Hematopoietic multipotent progenitor cell treated with erythropoietin and hydrocortisone succinate and interleukin-3 and kit ligand, for 15 days (in vitro differentiated cells): ENCODE data around the gene MOXD1.
A peak's percentile ranks its signal among the peaks of the same experiment; 100 is the strongest.
"Not testable (repeated sequence)": the region's sequence is repeated elsewhere in the genome, so short reads cannot be mapped to it uniquely, and the experiment has no call there.

Experiments used
- DNase-seq: peaks from one replicate; pipeline ENCODE4 v3.0.0-alpha.2; 2015; ENCODE audit warnings: low spot score

MOXD1 gene

GRCh38 chr6:132351986-132352385, 49.3 kb downstream of the MOXD1 start:
- DNase-seq: not testable (repeated sequence)

- DNase-seq: no peak
Observed at GRCh38 chr6:132348231-132348630, 53.0 kb downstream of the MOXD1 start.

- DNase-seq: no peak
Observed at GRCh38 chr6:132344811-132345210, 56.5 kb downstream of the MOXD1 start.

GRCh38 chr6:132341646-132342045, 59.6 kb downstream of the MOXD1 start:
- no peak for DNase-seq

- DNase-seq: no peak
Observed at GRCh38 chr6:132334521-132334885, 66.8 kb downstream of the MOXD1 start.

GRCh38 chr6:132333639-132334520, 67.4 kb downstream of the MOXD1 start:
- no peak for DNase-seq

GRCh38 chr6:132330759-132331158, 70.5 kb downstream of the MOXD1 start:
- no peak for DNase-seq

GRCh38 chr6:132322398-132322797, 78.9 kb downstream of the MOXD1 start:
- no peak for DNase-seq

- no peak for DNase-seq
Observed at GRCh38 chr6:132320007-132320406, 81.3 kb downstream of the MOXD1 start.

- DNase-seq: no peak
Observed at GRCh38 chr6:132316970-132317369, 84.3 kb downstream of the MOXD1 start.

- no peak for DNase-seq
Observed at GRCh38 chr6:132314432-132314831, 86.8 kb downstream of the MOXD1 start.

GRCh38 chr6:132310921-132311320, 90.4 kb downstream of the MOXD1 start:
- no peak for DNase-seq

- not testable (repeated sequence) for DNase-seq
Observed at GRCh38 chr6:132310151-132310550, 91.1 kb downstream of the MOXD1 start.

GRCh38 chr6:132304891-132305305, 96.4 kb downstream of the MOXD1 start:
- no peak for DNase-seq

GRCh38 chr6:132300323-132300949, 100.8 kb downstream of the MOXD1 start:
- DNase-seq: peak; percentile 6

GRCh38 chr6:132298344-132298949, 102.8 kb downstream of the MOXD1 start:
- DNase-seq: peak; percentile 18

GRCh38 chr6:132289756-132290155, 111.5 kb downstream of the MOXD1 start:
- no peak for DNase-seq

GRCh38 chr6:132287101-132287500, 114.2 kb downstream of the MOXD1 start:
- DNase-seq: no peak

- DNase-seq: no peak
Observed at GRCh38 chr6:132286298-132287019, 114.8 kb downstream of the MOXD1 start.

GRCh38 chr6:132285004-132285780, 116.1 kb downstream of the MOXD1 start:
- DNase-seq: no peak

- DNase-seq: no peak
Observed at GRCh38 chr6:132282696-132283095, 118.6 kb downstream of the MOXD1 start.

GRCh38 chr6:132280436-132280835, 120.8 kb downstream of the MOXD1 start:
- DNase-seq: no peak
